HepG2 (cell line): ENCODE results near the gene MLST8. TPM values are rescaled to one million over a fixed set of nuclear protein-coding genes. Genes with fewer than 3 reads are reported as not detected.
A peak's percentile ranks its signal among the peaks of the same experiment; 100 is the strongest.

Experiments used
- CREB1 ChIP-seq, 2 experiments: fragments of 450-650 bp in 1 of 2; IDR thresholded peaks; 2 replicates each; pipeline ENCODE4 v1.6.1; 2016 to 2017; ENCODE audit warnings: control low read depth in 1 of 2, mild to moderate bottlenecking in 1 of 2, missing compliant biosample characterization in 1 of 2, missing genetic modification characterization in 1 of 2
- FOXA1 ChIP-seq, 2 experiments: fragments of 450-650 bp in 1 of 2; sonication (generic) in 1 of 2; formaldehyde crosslinking in 1 of 2; IDR thresholded peaks; 2 replicates each; pipeline versions ENCODE4 v1.4.0 to v1.6.1; 2016 to 2020; ENCODE audit warnings: missing genetic modification reagents in 1 of 2
- GABPB1 ChIP-seq: IDR thresholded peaks from 2 replicates; pipeline ENCODE4 v1.6.1; 2016; ENCODE audit warnings: mild to moderate bottlenecking, missing genetic modification reagents, moderate library complexity, missing compliant biosample characterization
- GLI4 ChIP-seq: sonication (generic); formaldehyde crosslinking; IDR thresholded peaks from 2 replicates; pipeline ENCODE4 v1.5.1; 2020; ENCODE audit warnings: missing genetic modification reagents, mild to moderate bottlenecking, moderate library complexity, borderline replicate concordance
- GTF2F1 ChIP-seq: fragments of 150-350 bp; IDR thresholded peaks from 2 replicates; pipeline ENCODE4 v1.6.1; 2014; ENCODE audit warnings: low read length
- GZF1 ChIP-seq: sonication (generic); formaldehyde crosslinking; IDR thresholded peaks from 2 replicates; pipeline ENCODE4 v1.5.1; 2020; ENCODE audit warnings: mild to moderate bottlenecking, missing genetic modification reagents
- HNRNPK ChIP-seq: fragments of 200-400 bp; formaldehyde crosslinking; IDR thresholded peaks from 2 replicates; pipeline ENCODE4 v1.6.1; 2018; ENCODE audit warnings: low read length, low read depth, moderate library complexity, mild to moderate bottlenecking; ENCODE audit not compliant: poor library complexity, severe bottlenecking
- IRF1 ChIP-seq: sonication (generic); formaldehyde crosslinking; IDR thresholded peaks from 2 replicates; pipeline ENCODE4 v1.4.0; 2020; ENCODE audit warnings: low read depth, mild to moderate bottlenecking, missing genetic modification reagents
- KLF13 ChIP-seq: sonication (generic); formaldehyde crosslinking; IDR thresholded peaks from 2 replicates; pipeline ENCODE4 v1.4.0; 2020; ENCODE audit warnings: mild to moderate bottlenecking, missing genetic modification reagents
- NFE2 ChIP-seq: sonication (generic); formaldehyde crosslinking; IDR thresholded peaks from 2 replicates; pipeline ENCODE4 v1.4.0; 2020; ENCODE audit warnings: missing genetic modification reagents
- RBFOX2 ChIP-seq: fragments of 200-400 bp; formaldehyde crosslinking; IDR thresholded peaks from 2 replicates; pipeline ENCODE4 v1.6.1; 2017; ENCODE audit warnings: low read depth, mild to moderate bottlenecking, low read length
- RBM39 ChIP-seq: fragments of 200-400 bp; formaldehyde crosslinking; IDR thresholded peaks from one replicate; pipeline ENCODE4 v1.6.1; 2018; ENCODE audit warnings: antibody characterized with exemption, mild to moderate bottlenecking, low read depth, low read length; ENCODE audit not compliant: poor library complexity, severe bottlenecking
- SATB2 ChIP-seq: sonication (generic); formaldehyde crosslinking; IDR thresholded peaks from 2 replicates; pipeline ENCODE4 v1.5.0; 2020; ENCODE audit warnings: missing genetic modification reagents
- SP140L ChIP-seq: sonication (generic); formaldehyde crosslinking; IDR thresholded peaks from 2 replicates; pipeline ENCODE4 v1.4.0; 2020; ENCODE audit warnings: missing genetic modification reagents, borderline replicate concordance
- TBP ChIP-seq: sonication (generic); formaldehyde crosslinking; IDR thresholded peaks from 2 replicates; pipeline ENCODE4 v1.5.0; 2020; ENCODE audit warnings: missing genetic modification reagents
- THAP7 ChIP-seq: sonication (generic); formaldehyde crosslinking; IDR thresholded peaks from 2 replicates; pipeline ENCODE4 v1.8.1; 2023; ENCODE audit warnings: mild to moderate bottlenecking, missing genetic modification reagents
- ZBTB21 ChIP-seq: sonication (generic); formaldehyde crosslinking; IDR thresholded peaks from 2 replicates; pipeline ENCODE4 v1.4.0; 2020; ENCODE audit warnings: missing genetic modification reagents
- ZNF143 ChIP-seq: sonication (generic); formaldehyde crosslinking; IDR thresholded peaks from 2 replicates; pipeline ENCODE4 v1.4.0; 2020; ENCODE audit warnings: missing genetic modification reagents
- ZNF281 ChIP-seq: sonication (generic); formaldehyde crosslinking; IDR thresholded peaks from 2 replicates; pipeline ENCODE4 v1.4.0; 2020; ENCODE audit warnings: missing genetic modification reagents, borderline replicate concordance
- ZNF83 ChIP-seq: sonication (generic); formaldehyde crosslinking; IDR thresholded peaks from 2 replicates; pipeline ENCODE4 v1.4.0; 2020; ENCODE audit warnings: missing genetic modification reagents, mild to moderate bottlenecking, borderline replicate concordance
- ZNF891 ChIP-seq: sonication (generic); formaldehyde crosslinking; IDR thresholded peaks from 2 replicates; pipeline ENCODE4 v1.5.0; 2020; ENCODE audit warnings: mild to moderate bottlenecking, missing genetic modification reagents
- ZSCAN29 ChIP-seq: sonication (generic); formaldehyde crosslinking; conservative IDR thresholded peaks from 2 replicates; pipeline ENCODE4 v1.4.0; 2020; ENCODE audit warnings: mild to moderate bottlenecking, missing genetic modification reagents
- ZXDC ChIP-seq: sonication (generic); formaldehyde crosslinking; IDR thresholded peaks from 2 replicates; pipeline ENCODE4 v1.5.0; 2020; ENCODE audit warnings: mild to moderate bottlenecking, missing genetic modification reagents
- polyA plus RNA-seq, 8 experiments: library from polyadenylated mRNA; depleted of rRNA in 3 of 8; stranded (reverse) in 7 of 8; unstranded in 1 of 8; fragments of >200 nt; fragmentation: Illumina TruSeq in 4 of 8; extraction: Trizol in 4 of 8; gene quantifications; 2 replicates each; pipeline versions ENCODE4 v1.2.1 to v1.2.3, GENCODE V29; 2011 to 2016; ENCODE audit warnings: low read depth in 4 of 8, missing spikeins in 1 of 8, mixed read lengths in 1 of 8; ENCODE audit not compliant: insufficient read depth in 1 of 8
- total RNA-seq, 5 experiments: library from RNA; depleted of rRNA; stranded (reverse); fragments of >200 nt; fragmentation: Illumina TruSeq; extraction: Trizol; gene quantifications; 2 replicates each; pipeline ENCODE4 v1.2.3, GENCODE V29; 2016; ENCODE audit warnings: low read depth in 1 of 5

MLST8 gene
- total and polyA plus RNA-seq, 2 of the 13 experiments (the other 11 are each of a cell fraction or from before 2014, with no cell fraction given): 30.8 to 72.7 TPM

DNA sequence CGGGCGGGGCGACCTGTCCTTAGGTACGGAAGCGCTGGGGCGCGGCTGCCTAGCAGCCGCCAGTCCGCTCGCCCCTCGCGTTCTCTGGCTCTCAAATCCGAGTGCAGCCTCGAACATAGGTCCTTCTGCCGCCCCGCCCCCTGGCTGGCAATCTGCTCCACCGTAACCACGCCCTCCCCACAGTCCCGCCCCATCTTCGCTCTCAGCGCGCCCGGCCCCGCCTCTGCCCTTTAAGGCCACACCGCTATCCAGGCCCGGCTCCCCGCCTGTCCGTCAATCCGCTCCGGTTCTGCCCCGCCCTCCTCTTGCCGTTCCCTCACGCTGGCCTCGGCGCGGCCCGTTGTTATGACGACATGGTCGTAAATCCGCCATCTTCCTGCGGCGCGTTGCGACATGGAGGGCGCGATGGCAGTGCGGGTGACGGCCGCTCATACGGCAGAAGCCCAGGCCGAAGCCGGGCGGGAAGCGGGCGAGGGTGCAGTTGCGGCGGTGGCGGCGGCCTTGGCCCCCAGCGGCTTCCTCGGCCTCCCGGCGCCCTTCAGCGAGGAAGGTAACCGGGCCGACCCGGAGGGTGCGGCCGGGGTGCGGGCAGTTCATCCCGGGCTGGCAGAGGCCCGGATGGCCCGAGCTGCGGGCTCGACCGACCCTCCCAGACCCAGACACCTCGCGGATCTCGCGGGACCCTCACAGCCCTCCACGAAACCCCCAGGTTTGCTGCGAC, 18.1 kb downstream of the MLST8 start, which contains the start of gene E4F1 (continued):
- TF ChIP-seq ZNF143 (CRISPR knock-in tag) (peak; percentile 3), GLI4 (peak; percentile 75; the same call in 1 of the 2 replicates), GZF1 (no peak), TBP (CRISPR knock-in tag) (no peak), IRF1 (no peak), ZNF83 (CRISPR knock-in tag) (no peak), CREB1 (IDR thresholded peaks at IDR 0.05) (peak; percentile 96), CREB1 (CRISPR knock-in tag; IDR thresholded peaks at IDR 0.05) (peak; percentile 90), HNRNPK (peak; percentile 63), ZBTB21 (CRISPR knock-in tag) (peak; percentile 84), THAP7 (CRISPR knock-in tag) (no peak), SATB2 (0 out of 2 replicates have a peak, but pooled peaks have one; percentile 63), GABPB1 (CRISPR knock-in tag) (peak; percentile 93), GTF2F1 (no peak), ZNF281 (CRISPR knock-in tag) (no peak), RBM39 (peak; percentile 56), KLF13 (no peak), FOXA1 (IDR thresholded peaks at IDR 0.05) (no peak), FOXA1 (CRISPR knock-in tag; IDR thresholded peaks at IDR 0.05) (0 out of 2 replicates have a peak, but pooled peaks have one; percentile 4), RBFOX2 (peak; percentile 92), ZXDC (CRISPR knock-in tag) (no peak), NFE2 (CRISPR knock-in tag) (no peak), SP140L (CRISPR knock-in tag) (no peak), ZNF891 (CRISPR knock-in tag) (0 out of 2 replicates have a peak, but pooled peaks have one; percentile 30), ZSCAN29 (CRISPR knock-in tag) (peak; percentile 63; the same call in 1 of the 2 replicates)
